Thymus (tissue), 11 donors: Measurements from ENCODE around the gene COG5. TPM values are rescaled to one million over a fixed set of nuclear protein-coding genes. Genes with fewer than 3 reads are reported as not detected.

Experiments
- DNase-seq, 9 donors: peaks; one replicate each; pipeline ENCODE4 v3.0.0-alpha.2; 2013; ENCODE audit warnings: low spot score in 9 of 9, low read depth in 6 of 9, missing footprints in 1 of 9
- H3K27ac ChIP-seq, 2 donors: one replicate each; pipeline ENCODE4 v1.5.1; 2013; ENCODE audit warnings: control low read depth in 1 of 2, low read depth in 1 of 2, low read length in 1 of 2, mild to moderate bottlenecking in 1 of 2, moderate library complexity in 1 of 2
- H3K27me3 ChIP-seq, 2 donors: one replicate each; pipeline ENCODE4 v1.5.1; 2013; ENCODE audit warnings: low read length in 1 of 2; ENCODE audit not compliant: control insufficient read depth in 2 of 2, insufficient read depth in 1 of 2
- H3K36me3 ChIP-seq, 2 donors: one replicate each; pipeline ENCODE4 v1.5.1; 2013; ENCODE audit warnings: low read length in 1 of 2, mild to moderate bottlenecking in 1 of 2, moderate library complexity in 1 of 2; ENCODE audit not compliant: control insufficient read depth in 2 of 2, insufficient read depth in 2 of 2
- H3K4me1 ChIP-seq, 2 donors: one replicate each; pipeline ENCODE4 v1.5.1; 2013; ENCODE audit warnings: low read length in 2 of 2; ENCODE audit not compliant: control insufficient read depth in 2 of 2, insufficient read depth in 2 of 2
- H3K4me3 ChIP-seq, 2 donors: one replicate each; pipeline ENCODE4 v1.5.1; 2013; ENCODE audit warnings: low read length in 2 of 2, control low read depth in 1 of 2, mild to moderate bottlenecking in 1 of 2
- H3K9me3 ChIP-seq, 2 donors: one replicate each; pipeline ENCODE4 v1.5.1; 2013; ENCODE audit warnings: low read length in 1 of 2, mild to moderate bottlenecking in 1 of 2; ENCODE audit not compliant: control insufficient read depth in 2 of 2, insufficient read depth in 1 of 2
- WGBS: extraction: QIAGEN DNeasy Blood & Tissue Kit; methylation state at CpG from one replicate; pipeline ENCODE4 v1.1.7; 2013; 5-methylcytosine and 5-hydroxymethylcytosine counted together
- polyA plus RNA-seq: library from polyadenylated mRNA; stranded (reverse); fragments of 200-250 nt; gene quantifications from one replicate; pipeline ENCODE4 v1.2.3, GENCODE V29; 2013
- total RNA-seq: library from RNA; stranded (reverse); fragments of 120-200 nt; gene quantifications from one replicate; pipeline ENCODE4 v1.2.4, GENCODE V29; 2013
- donor health status: healthy.

COG5 gene
- total and polyA plus RNA-seq, 2 donors: 8.7 to 25.2 TPM

DNA sequence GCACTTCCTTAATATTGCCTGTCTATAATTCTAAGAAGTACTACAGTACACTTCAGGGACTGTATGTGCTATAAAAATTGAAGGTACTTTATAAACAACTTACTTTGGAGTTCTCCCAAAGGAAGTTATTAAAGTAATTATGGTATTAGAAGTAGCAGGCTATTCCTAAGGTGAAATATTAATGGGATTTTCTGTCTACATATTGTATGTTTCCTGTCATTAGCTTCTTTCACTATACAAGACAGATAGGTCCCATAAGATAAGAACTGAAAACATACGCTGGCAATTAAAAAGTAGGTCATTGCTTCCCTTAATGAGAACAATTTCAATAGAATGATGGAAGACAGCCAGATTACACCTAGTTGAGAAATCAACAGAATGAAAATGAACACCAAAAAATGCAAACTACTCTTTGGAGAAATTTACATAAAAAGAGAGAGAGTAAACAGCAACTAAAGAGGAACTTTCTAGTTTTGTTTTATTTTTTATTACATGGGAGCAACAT lies 248.0 kb downstream of the COG5 start:
- H3K36me3 ChIP-seq: no peaks in the 10 kb centered on the region
- H3K4me1 ChIP-seq: no peaks in the 10 kb centered on the region
- WGBS: 97% methylated on average over 1 of the region's 1 CpG
- DNase-seq: no peak
- no peaks in the 10 kb centered on the region for H3K27me3 ChIP-seq
- H3K9me3 ChIP-seq: no peaks in the 10 kb centered on the region
- no peak overlapping the region for H3K4me3 ChIP-seq
- H3K27ac ChIP-seq: no peak overlapping the region

DNA sequence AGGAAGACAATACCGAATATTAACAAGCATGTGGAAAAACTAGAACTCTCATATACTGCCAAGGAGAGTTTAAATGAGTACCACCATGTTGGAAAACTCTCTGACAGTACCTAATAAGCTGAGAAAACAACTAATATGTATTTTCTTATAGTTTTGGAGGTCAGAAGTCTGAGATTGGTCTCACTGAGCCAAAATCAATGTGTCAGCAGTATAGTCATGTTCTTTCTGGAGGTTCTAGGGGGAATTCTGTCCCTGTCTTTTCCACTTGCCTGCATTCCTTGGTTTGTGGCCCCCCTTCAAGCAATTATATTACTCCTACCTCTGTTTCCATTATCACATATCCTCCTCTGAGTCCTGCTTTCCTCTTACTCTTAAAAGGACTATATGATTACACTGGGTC lies 250.4 kb downstream of the COG5 start:
- Histone ChIP-seq H3K4me1 (no peaks in the 10 kb centered on the region), H3K27ac (no peak overlapping the region), H3K9me3 (no peaks in the 10 kb centered on the region), H3K4me3 (no peak overlapping the region), H3K36me3 (no peaks in the 10 kb centered on the region), H3K27me3 (no peaks in the 10 kb centered on the region)
- no peak for DNase-seq
- WGBS: 100% methylated on average over 1 of the region's 1 CpG

DNA sequence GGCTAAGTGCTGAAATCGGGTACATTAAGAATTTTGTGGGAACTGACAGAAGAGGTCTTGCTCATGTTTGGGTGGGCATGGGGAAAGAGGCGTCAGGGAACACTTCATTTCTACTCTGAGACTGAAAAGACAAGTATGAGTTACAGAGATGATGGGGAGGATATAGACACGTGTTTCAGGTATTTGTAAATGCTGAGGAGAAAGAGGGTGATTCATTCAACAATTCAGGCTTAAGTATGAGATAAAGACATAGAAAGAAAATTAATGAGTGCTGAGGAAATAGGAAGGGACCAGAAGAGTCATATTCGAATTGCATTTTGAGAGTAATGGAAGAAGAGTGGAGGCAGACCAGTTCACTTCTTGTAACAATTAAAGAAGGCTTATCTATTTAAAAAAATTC lies 251.3 kb downstream of the COG5 start:
- Histone ChIP-seq H3K9me3 (no peaks in the 10 kb centered on the region), H3K4me3 (no peak overlapping the region), H3K36me3 (no peaks in the 10 kb centered on the region), H3K27ac (no peak overlapping the region), H3K4me1 (no peaks in the 10 kb centered on the region), H3K27me3 (no peaks in the 10 kb centered on the region)
- no peak for DNase-seq
- 81% methylated on average over 4 of the region's 4 CpGs for WGBS

DNA sequence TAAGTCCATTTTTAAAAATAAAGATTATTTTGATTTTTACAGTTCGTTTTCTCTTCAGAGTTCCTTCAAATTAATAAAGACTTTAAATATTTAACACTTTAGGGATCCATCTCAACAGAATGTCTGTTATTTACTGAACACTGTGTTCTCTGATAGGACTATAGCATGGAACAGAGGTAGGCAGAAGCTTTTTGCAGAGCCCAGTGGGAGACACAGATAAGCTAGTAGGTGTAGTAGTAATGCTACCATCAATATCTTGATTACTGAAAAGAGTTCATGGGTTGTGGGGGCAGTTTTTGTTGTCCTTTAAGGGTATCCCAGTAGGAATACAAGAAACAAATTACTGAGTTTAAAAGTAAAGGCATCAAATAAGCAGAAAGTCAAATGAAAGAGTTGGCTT lies 254.4 kb downstream of the COG5 start:
- Histone ChIP-seq H3K9me3 (no peaks in the 10 kb centered on the region), H3K36me3 (peaks cover 0 to 3% of the 10 kb centered on the region in 2 donors), H3K4me1 (no peaks in the 10 kb centered on the region), H3K27me3 (no peaks in the 10 kb centered on the region), H3K27ac (no peak overlapping the region), H3K4me3 (no peak overlapping the region)
- 94% methylated on average over 1 of the region's 1 CpG for WGBS
- DNase-seq: no peak

DNA sequence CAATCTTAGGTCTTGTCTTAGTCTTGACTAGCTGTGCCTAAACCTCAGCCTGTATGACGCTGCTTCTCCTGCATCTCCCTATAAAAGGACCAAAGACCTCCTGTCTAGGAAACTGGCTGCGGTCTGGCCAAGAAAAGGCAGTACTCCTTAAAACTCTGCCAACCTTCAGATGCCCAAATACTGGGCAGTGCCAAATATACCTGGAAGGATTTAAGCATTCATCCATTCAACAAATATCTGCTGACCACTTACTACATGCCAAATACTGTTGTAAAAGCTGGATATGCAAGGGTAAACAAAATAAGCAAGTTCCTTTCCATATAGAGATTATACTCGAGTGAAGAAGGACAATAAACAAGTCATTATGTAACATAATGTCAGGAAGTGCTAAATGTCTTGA lies 259.1 kb downstream of the COG5 start:
- 95% methylated on average over 3 of the region's 3 CpGs for WGBS
- H3K9me3 ChIP-seq: no peaks in the 10 kb centered on the region
- DNase-seq: no peak

DNA sequence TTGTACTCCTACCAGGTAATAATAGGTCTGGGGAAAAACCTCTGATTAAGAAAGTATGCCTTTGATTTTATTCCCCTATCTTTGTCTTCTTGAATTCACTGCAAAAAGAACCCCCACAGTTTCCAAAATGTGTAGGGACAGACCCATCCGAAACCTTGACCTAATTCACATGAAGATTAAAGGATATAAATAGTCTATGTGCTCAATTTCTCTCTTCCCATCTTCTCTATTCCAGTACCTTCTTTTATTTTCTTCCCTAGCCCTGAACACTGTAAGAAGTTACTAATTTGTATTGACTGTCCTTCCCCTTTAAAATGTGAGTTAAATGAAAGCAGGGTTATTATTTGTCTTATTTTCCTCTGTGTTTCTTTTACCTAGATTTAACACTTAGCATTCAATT lies 259.7 kb downstream of the COG5 start:
- Histone ChIP-seq H3K4me1 (no peaks in the 10 kb centered on the region), H3K36me3 (peaks cover 0 to 3% of the 10 kb centered on the region in 2 donors), H3K27me3 (no peaks in the 10 kb centered on the region), H3K27ac (no peak overlapping the region), H3K4me3 (no peak overlapping the region), H3K9me3 (no peaks in the 10 kb centered on the region)
- WGBS: 100% methylated on average over 1 of the region's 1 CpG
- DNase-seq: no peak

More for the DNA sequence above, 259.1 kb downstream of the COG5 start:
- Histone ChIP-seq H3K4me1 (no peaks in the 10 kb centered on the region), H3K27ac (no peak overlapping the region), H3K27me3 (no peaks in the 10 kb centered on the region), H3K4me3 (no peak overlapping the region), H3K36me3 (peaks cover 0 to 3% of the 10 kb centered on the region in 2 donors)

DNA sequence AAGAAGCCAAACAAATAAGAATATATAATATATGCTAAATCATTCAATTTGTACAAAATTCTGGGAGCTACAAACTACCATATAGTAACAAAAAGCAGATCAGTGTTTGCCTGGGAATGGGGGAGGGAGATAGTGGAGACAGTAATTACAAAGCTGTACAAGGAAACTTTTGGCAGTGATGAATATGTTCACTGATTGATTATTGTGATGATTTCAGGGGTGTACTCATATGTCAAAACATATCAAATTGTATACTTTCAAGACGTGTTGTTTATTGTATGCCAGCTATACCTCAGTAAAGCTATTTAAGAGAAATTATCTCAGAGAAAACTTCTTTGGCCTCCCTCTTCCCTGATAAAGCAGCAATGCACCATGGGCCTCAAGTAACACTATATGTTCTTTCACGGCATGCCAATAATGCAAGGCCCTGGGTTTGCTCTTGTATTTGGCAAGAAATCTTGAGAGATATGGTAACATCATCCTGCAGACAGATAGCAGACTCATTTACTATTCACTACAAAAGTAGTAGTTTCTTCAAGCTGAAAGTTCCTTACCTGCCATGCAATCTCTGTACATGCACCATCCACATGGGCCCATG lies 261.4 kb downstream of the COG5 start:
- Histone ChIP-seq H3K9me3 (no peaks in the 10 kb centered on the region), H3K27me3 (no peaks in the 10 kb centered on the region), H3K4me3 (no peak overlapping the region), H3K27ac (no peak overlapping the region), H3K4me1 (no peaks in the 10 kb centered on the region), H3K36me3 (peaks cover 0 to 3% of the 10 kb centered on the region in 2 donors)
- no peak for DNase-seq
- WGBS: 94% methylated on average over 2 of the region's 2 CpGs

DNA sequence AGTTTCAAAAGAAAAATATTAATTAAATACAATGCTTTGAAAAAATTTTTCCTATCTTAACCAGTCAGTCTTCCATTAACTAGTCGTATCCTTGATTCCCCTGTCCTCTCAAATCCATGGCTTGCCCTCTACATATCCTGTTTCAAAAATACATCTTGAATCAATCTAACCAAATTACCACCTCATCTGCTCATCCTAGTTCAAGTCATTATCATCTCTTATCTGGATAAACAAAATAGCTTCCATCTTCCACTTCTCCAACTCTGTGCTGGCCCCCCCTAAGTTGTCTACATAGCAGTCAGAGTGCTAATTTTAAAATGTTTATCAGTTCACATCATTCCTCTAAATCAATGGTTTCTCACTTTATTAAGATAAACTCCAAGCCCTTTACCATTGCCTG lies 269.5 kb downstream of the COG5 start:
- WGBS: 98% methylated on average over 1 of the region's 1 CpG
- Histone ChIP-seq H3K4me1 (no peaks in the 10 kb centered on the region), H3K27ac (no peak overlapping the region)

DNA sequence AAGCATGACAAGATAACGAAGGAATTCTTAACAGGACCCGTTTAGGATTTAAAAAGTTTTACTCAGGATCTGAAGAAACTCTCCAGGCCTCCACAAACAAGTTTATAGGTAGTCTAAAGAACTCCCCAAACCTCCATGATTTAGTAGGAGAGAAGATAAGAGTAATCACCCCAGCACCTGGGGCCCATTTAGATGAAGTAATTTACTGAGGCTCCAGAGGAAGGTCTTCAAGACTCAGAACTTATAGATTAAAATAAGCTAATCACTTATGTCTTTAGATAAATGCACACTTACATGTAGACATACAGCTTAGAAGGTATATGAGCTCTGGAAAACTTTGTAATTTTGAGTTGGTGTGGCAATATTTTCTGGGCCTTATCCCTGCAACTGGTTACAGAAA lies 271.1 kb downstream of the COG5 start:
- no peak overlapping the region for H3K4me3 ChIP-seq
- DNase-seq: no peak
- H3K4me1 ChIP-seq: no peaks in the 10 kb centered on the region
- over 99% methylated on average over 2 of the region's 2 CpGs for WGBS
- no peak overlapping the region for H3K27ac ChIP-seq
- H3K36me3 ChIP-seq: no peaks in the 10 kb centered on the region
- no peaks in the 10 kb centered on the region for H3K9me3 ChIP-seq
- H3K27me3 ChIP-seq: no peaks in the 10 kb centered on the region

More for the DNA sequence above, 269.5 kb downstream of the COG5 start:
- Histone ChIP-seq H3K9me3 (no peaks in the 10 kb centered on the region), H3K27me3 (no peaks in the 10 kb centered on the region), H3K4me3 (no peak overlapping the region), H3K36me3 (no peaks in the 10 kb centered on the region)
- no peak for DNase-seq
